VCaP (cell line): ENCODE results near the gene RHBDL1.

Experiments
- H3K27ac ChIP-seq: fragments of 450-650 bp; 2 replicates; pipeline ENCODE4 v1.5.1; 2017
- CTCF ChIP-seq: fragments of 450-650 bp; conservative IDR thresholded peaks from 2 replicates; pipeline ENCODE4 v1.5.1; 2017; ENCODE audit warnings: mild to moderate bottlenecking, moderate library complexity

The RHBDL1 gene

GRCh38 chr16:714558-715476 lies 39.3 kb downstream of the RHBDL1 start, which contains the start of gene METRN:
TSS of gene METRN (plus strand) at chr16:715118. CDS start at chr16:715290, 172 bp downstream.
- peak within 1 kb of the TSS; percentile 53 for H3K27ac ChIP-seq
- no peak for TF ChIP-seq CTCF

- peak; percentile 14; the same call in 1 of the 2 replicates for TF ChIP-seq CTCF
- peak overlapping the region; percentile 53 for H3K27ac ChIP-seq
Measured at GRCh38 chr16:715477-716199, 40.2 kb downstream of the RHBDL1 start.

GRCh38 chr16:716200-716568 lies 40.7 kb downstream of the RHBDL1 start:
- no peak for TF ChIP-seq CTCF
- H3K27ac ChIP-seq = peak overlapping the region; percentile 53

- H3K27ac ChIP-seq = no peak overlapping the region; the same call in 1 of the 2 replicates
- TF ChIP-seq CTCF = no peak
Measured at GRCh38 chr16:716768-717325, 41.4 kb downstream of the RHBDL1 start.

GRCh38 chr16:717450-718245 lies 42.2 kb downstream of the RHBDL1 start:
- 0 out of 2 replicates have a peak overlapping the region, but pooled peaks have one; percentile 93 for H3K27ac ChIP-seq
- TF ChIP-seq CTCF = no peak

GRCh38 chr16:718389-718788 lies 42.9 kb downstream of the RHBDL1 start:
- H3K27ac ChIP-seq = 0 out of 2 replicates have a peak overlapping the region, but pooled peaks have one; percentile 93
- no peak for TF ChIP-seq CTCF
